K562 (cell line): Measurements from ENCODE around the gene GFOD1. TPM values are rescaled to one million over a fixed set of nuclear protein-coding genes. Genes with fewer than 3 reads are reported as not detected.

Experiments
- KLF13 ChIP-seq: fragments of 450-650 bp; IDR thresholded peaks from 2 replicates; pipeline ENCODE4 v1.6.1; 2016; ENCODE audit warnings: missing genetic modification characterization, low read depth, mild to moderate bottlenecking, missing compliant biosample characterization, moderate library complexity, borderline replicate concordance
- NR3C1 ChIP-seq: sonication (generic); formaldehyde crosslinking; IDR thresholded peaks from 2 replicates; pipeline ENCODE4 v1.8.1; 2022; ENCODE audit warnings: missing genetic modification reagents
- NRF1 ChIP-seq, 2 experiments: fragments of 450-650 bp; IDR thresholded peaks in 1 of 2; conservative IDR thresholded peaks in 1 of 2; 2 replicates each; pipeline ENCODE4 v1.6.1; 2014; ENCODE audit warnings: mild to moderate bottlenecking in 2 of 2
- RFX7 ChIP-seq: fragments of 250-450 bp; sonication (Bioruptor Pico); IDR thresholded peaks from 2 replicates; pipeline ENCODE4 v1.5.1; 2021; ENCODE audit warnings: mild to moderate bottlenecking
- SRSF7 ChIP-seq: fragments of 200-400 bp; formaldehyde crosslinking; optimal IDR thresholded peaks from 2 replicates; pipeline ENCODE3; 2017; ENCODE audit warnings: mild to moderate bottlenecking, low read depth, low read length
- ZBTB11 ChIP-seq, 3 experiments: fragments of 200-800 bp in 1 of 3; fragments of 250-450 bp in 1 of 3; fragments of 450-650 bp in 1 of 3; sonication (Bioruptor Pico) in 1 of 3; sonication (Bioruptor generic) in 1 of 3; formaldehyde crosslinking in 1 of 3; IDR thresholded peaks; 2 replicates each; pipeline versions ENCODE4 v1.6.1 to v1.8.0; 2016 to 2022; ENCODE audit warnings: mild to moderate bottlenecking in 2 of 3, missing genetic modification characterization in 2 of 3, missing compliant biosample characterization in 1 of 3, moderate library complexity in 1 of 3
- ZNF778 ChIP-seq: fragments of 450-650 bp; formaldehyde crosslinking; IDR thresholded peaks from 2 replicates; pipeline ENCODE4 v1.4.0; 2020; ENCODE audit warnings: mild to moderate bottlenecking, moderate library complexity
- polyA plus RNA-seq, 8 experiments: library from polyadenylated mRNA; depleted of rRNA in 4 of 8; stranded (reverse) in 5 of 8; unstranded in 3 of 8; fragments of >200 nt; fragmentation: Nextera tagmentation in 2 of 8; fragmentation: Illumina TruSeq in 1 of 8; extraction: Ambion mirVana in 2 of 8; extraction: Trizol in 1 of 8; gene quantifications; 2 replicates each; pipeline versions ENCODE4 v1.2.1 to v1.2.3, GENCODE V29; 2011 to 2014; ENCODE audit warnings: inconsistent platforms in 1 of 8, missing spikeins in 1 of 8
- total RNA-seq, 7 experiments: library from RNA; depleted of rRNA in 6 of 7; stranded (reverse); fragments of >200 nt in 6 of 7; fragmentation: Illumina TruSeq in 2 of 7; extraction: Trizol in 2 of 7; gene quantifications; 2 replicates each; pipeline versions ENCODE4 v1.2.1 to v1.2.3, GENCODE V29; 2011 to 2021; ENCODE audit warnings: low replicate concordance in 1 of 7

GFOD1 gene
- total and polyA plus RNA-seq, 9 of the 15 experiments (the other 6 are each of a cell fraction or from before 2014, with no cell fraction given) = 3.8 to 12.0 (median 8.2) TPM

- TF ChIP-seq NR3C1 (CRISPR knock-in tag) (no peak), KLF13 (tag) (no peak), RFX7 (CRISPR knock-in tag) (no peak), ZBTB11 (CRISPR knock-in tag; IDR thresholded peaks at IDR 0.05) (no peak), ZNF778 (CRISPR knock-in tag) (no peak), NRF1 (conservative IDR thresholded peaks at IDR 0.05 in 1 of 2, IDR thresholded peaks at IDR 0.05 in 1 of 2) (peak; percentile 72 to 77), SRSF7 (no peak)
Measured at GRCh38 chr6:13487122-13488014, at the start of gene GFOD1 (continued).
